Spleen (tissue), 11 donors: ENCODE results near the gene VTI1A. TPM values are rescaled to one million over a fixed set of nuclear protein-coding genes. Genes with fewer than 3 reads are reported as not detected.

ENCODE experiments used
- DNase-seq: peaks from one replicate; pipeline ENCODE4 v3.0.0-alpha.2; 2020
- H3K27ac ChIP-seq, 8 donors: fragments of 200-600 bp; sonication (generic) in 7 of 8; 1 replicate in 4 of 8; 2 replicates in 4 of 8; pipeline versions ENCODE4 v1.5.0 to v1.8.0; 2016 to 2021; ENCODE audit warnings: inconsistent platforms in 4 of 8, mild to moderate bottlenecking in 4 of 8, moderate library complexity in 1 of 8
- H3K27me3 ChIP-seq, 7 donors: fragments of 200-600 bp; sonication (generic) in 6 of 7; replicated peaks in 1 of 7; 1 replicate in 4 of 7; 2 replicates in 3 of 7; pipeline versions ENCODE4 v1.5.0 to v1.8.0; 2016 to 2021; ENCODE audit warnings: inconsistent platforms in 3 of 7, mild to moderate bottlenecking in 1 of 7
- H3K36me3 ChIP-seq, 6 donors: fragments of 200-600 bp; sonication (generic) in 5 of 6; 1 replicate in 4 of 6; 2 replicates in 2 of 6; pipeline versions ENCODE4 v1.5.0 to v1.8.0; 2016 to 2021; ENCODE audit warnings: inconsistent platforms in 2 of 6
- H3K4me1 ChIP-seq, 6 donors: fragments of 200-600 bp; sonication (generic) in 5 of 6; 1 replicate in 3 of 6; 2 replicates in 3 of 6; pipeline versions ENCODE4 v1.5.0 to v1.8.0; 2016 to 2021; ENCODE audit warnings: inconsistent platforms in 3 of 6
- H3K4me3 ChIP-seq, 8 donors: fragments of 200-600 bp; sonication (generic) in 7 of 8; 1 replicate in 4 of 8; 2 replicates in 4 of 8; pipeline versions ENCODE4 v1.5.0 to v1.8.0; 2016 to 2021; ENCODE audit warnings: inconsistent platforms in 4 of 8, mild to moderate bottlenecking in 4 of 8, moderate library complexity in 2 of 8
- H3K9me3 ChIP-seq, 8 donors: fragments of 200-600 bp; sonication (generic) in 7 of 8; 1 replicate in 4 of 8; 2 replicates in 4 of 8; pipeline versions ENCODE4 v1.5.0 to v1.8.0; 2016 to 2021; ENCODE audit warnings: inconsistent platforms in 4 of 8
- POLR2A ChIP-seq, 3 donors: fragments of 450-650 bp; IDR thresholded peaks; one replicate each; pipeline ENCODE4 v1.5.1; 2017; ENCODE audit warnings: antibody characterized with exemption in 3 of 3, mild to moderate bottlenecking in 1 of 3
- POLR2AphosphoS5 ChIP-seq, 3 donors: sonication (generic); formaldehyde crosslinking; IDR thresholded peaks; one replicate each; pipeline ENCODE4 v1.5.1; 2017; ENCODE audit warnings: antibody characterized with exemption in 3 of 3
- WGBS, 5 donors: extraction: QIAGEN DNeasy Blood & Tissue Kit in 3 of 5; methylation state at CpG; one replicate each; pipeline versions ENCODE4 v1.1.5 to v1.1.7; 2013 to 2018; 5-methylcytosine and 5-hydroxymethylcytosine counted together
- intact Hi-C: fragments of 100-400 bp; cut with DNase I; formaldehyde crosslinking; loops from one replicate; pipeline ENCODE4 v1.15.0; 2023; ENCODE audit warnings: low total_unique reads
- polyA plus RNA-seq, 3 donors: library from polyadenylated mRNA; stranded (reverse); fragments of 200-250 nt; gene quantifications; one replicate each; pipeline ENCODE4 v1.2.1, GENCODE V29; 2013
- total RNA-seq, 7 donors: library from RNA; depleted of rRNA in 3 of 7; stranded (reverse); fragments of >200 nt in 3 of 7; fragmentation: NEBNext Ultra II Directional in 4 of 7; extraction: Animal tissue kit (Norgen Biotek cat#: 25700) in 4 of 7; gene quantifications; one replicate each; pipeline versions ENCODE4 v1.1.0 to v1.2.1, GENCODE V29; 2016 to 2021
- TF ChIP-seq, protein P1 (sequence below), 11 experiments: fragments of 200-600 bp in 7 of 11; fragments of 450-650 bp in 4 of 11; sonication (generic) in 4 of 11; IDR thresholded peaks in 8 of 11; conservative IDR thresholded peaks in 3 of 11; 1 replicate in 7 of 11; 2 replicates in 4 of 11; pipeline versions ENCODE4 v1.4.0 to v1.8.0; 2016 to 2021; ENCODE audit warnings: antibody characterized with exemption in 11 of 11, inconsistent platforms in 4 of 11, mild to moderate bottlenecking in 1 of 11
- donor health status: healthy with polysubstance abuse.
- donor health status: DM: no; HTN: no; CAD: no; lungs with moderate emphysema.
- donor health status: DM: no; HTN: no; CAD: no.
- donor health status: Bipolar disorder and iron deficiency.
- donor health status: healthy.
- donor health status: DM: no; HTN: no; CAD: no.
- donor health status: DM: yes; HTN: yes; CAD: no.

Gene VTI1A
- total and polyA plus RNA-seq, 10 donors = 7.8 to 129 (median 56.2) TPM

- Histone ChIP-seq H3K36me3 (no peaks in the 10 kb centered on the region), H3K4me1 (peaks cover 0 to 14% (median 0%) of the 10 kb centered on the region in 6 donors), H3K9me3 (peaks cover 0 to 35% (median 16%) of the 10 kb centered on the region in 8 donors), H3K4me3 (no peak overlapping the region), H3K27ac (no peak overlapping the region), H3K27me3 (no peaks in the 10 kb centered on the region)
- TF ChIP-seq, protein P1, sequence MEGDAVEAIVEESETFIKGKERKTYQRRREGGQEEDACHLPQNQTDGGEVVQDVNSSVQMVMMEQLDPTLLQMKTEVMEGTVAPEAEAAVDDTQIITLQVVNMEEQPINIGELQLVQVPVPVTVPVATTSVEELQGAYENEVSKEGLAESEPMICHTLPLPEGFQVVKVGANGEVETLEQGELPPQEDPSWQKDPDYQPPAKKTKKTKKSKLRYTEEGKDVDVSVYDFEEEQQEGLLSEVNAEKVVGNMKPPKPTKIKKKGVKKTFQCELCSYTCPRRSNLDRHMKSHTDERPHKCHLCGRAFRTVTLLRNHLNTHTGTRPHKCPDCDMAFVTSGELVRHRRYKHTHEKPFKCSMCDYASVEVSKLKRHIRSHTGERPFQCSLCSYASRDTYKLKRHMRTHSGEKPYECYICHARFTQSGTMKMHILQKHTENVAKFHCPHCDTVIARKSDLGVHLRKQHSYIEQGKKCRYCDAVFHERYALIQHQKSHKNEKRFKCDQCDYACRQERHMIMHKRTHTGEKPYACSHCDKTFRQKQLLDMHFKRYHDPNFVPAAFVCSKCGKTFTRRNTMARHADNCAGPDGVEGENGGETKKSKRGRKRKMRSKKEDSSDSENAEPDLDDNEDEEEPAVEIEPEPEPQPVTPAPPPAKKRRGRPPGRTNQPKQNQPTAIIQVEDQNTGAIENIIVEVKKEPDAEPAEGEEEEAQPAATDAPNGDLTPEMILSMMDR (IDR thresholded peaks at IDR 0.05 in 8 of 11, conservative IDR thresholded peaks at IDR 0.05 in 3 of 11) = no peak
- TF ChIP-seq POLR2A (IDR thresholded peaks at IDR 0.05) = no peak
- TF ChIP-seq POLR2AphosphoS5 (IDR thresholded peaks at IDR 0.05) = no peak
- intact Hi-C loops = no loop called here
- DNase-seq = no peak
- WGBS, 5 donors = 92 to 99% (median 97%) methylated on average over 6 to 7 of the region's 7 CpGs
Observed at GRCh38 chr10:112841549-112841948, 394.5 kb downstream of the VTI1A start.

DNA sequence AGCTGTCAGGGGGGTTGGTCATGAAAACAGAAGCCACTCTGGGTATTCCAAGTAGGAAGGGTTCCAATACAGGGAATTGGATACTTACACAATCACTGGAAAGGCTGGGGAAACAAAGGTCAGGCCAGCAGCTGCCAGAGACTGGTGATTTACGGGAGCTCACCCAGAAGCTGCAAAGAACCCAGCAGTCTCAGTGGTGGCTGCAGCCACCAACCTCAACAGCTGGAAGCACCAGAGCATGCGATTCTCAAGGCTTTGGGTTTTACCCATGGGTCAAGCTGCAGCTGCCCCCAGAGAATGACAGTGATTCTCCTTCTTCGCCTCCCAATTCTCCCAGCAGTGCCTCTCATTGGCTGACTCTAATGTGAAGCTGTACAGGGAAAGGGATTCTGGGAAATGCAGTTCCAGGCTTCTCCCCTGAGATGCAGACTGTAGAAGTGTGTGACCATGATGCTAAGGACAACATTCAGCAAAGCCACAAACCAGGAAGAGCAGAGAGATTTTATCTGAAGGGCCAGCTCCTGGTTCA, 395.9 kb downstream of the VTI1A start:
- 45 to 73% (median 67%) methylated on average over 3 of the region's 3 CpGs for WGBS, 5 donors
- H3K27ac ChIP-seq = peak overlapping the region in 1 of 8 donors; percentile 78
- H3K4me1 ChIP-seq = peaks cover 0 to 9% (median 0%) of the 10 kb centered on the region in 6 donors
- no peaks in the 10 kb centered on the region for H3K27me3 ChIP-seq
- no peak overlapping the region for H3K4me3 ChIP-seq
- intact Hi-C loops = no loop called here
- DNase-seq = no peak
- H3K9me3 ChIP-seq = peaks cover 0 to 48% (median 29%) of the 10 kb centered on the region in 8 donors
- H3K36me3 ChIP-seq = peaks cover 0 to 6% (median 0%) of the 10 kb centered on the region in 6 donors
- TF ChIP-seq POLR2AphosphoS5 (IDR thresholded peaks at IDR 0.05) (no peak), POLR2A (IDR thresholded peaks at IDR 0.05) (no peak)
- TF ChIP-seq, protein P1 (IDR thresholded peaks at IDR 0.05 in 8 of 11, conservative IDR thresholded peaks at IDR 0.05 in 3 of 11) = no peak

- intact Hi-C loops = no loop called here
- no peak for DNase-seq
- no peak overlapping the region for H3K4me3 ChIP-seq
- TF ChIP-seq, protein P1 (IDR thresholded peaks at IDR 0.05 in 8 of 11, conservative IDR thresholded peaks at IDR 0.05 in 3 of 11) = no peak
- TF ChIP-seq POLR2AphosphoS5 (IDR thresholded peaks at IDR 0.05) (no peak), POLR2A (IDR thresholded peaks at IDR 0.05) (no peak)
- WGBS, 5 donors = 35 to 52% (median 36%) methylated on average over 3 of the region's 3 CpGs
- H3K27me3 ChIP-seq = no peaks in the 10 kb centered on the region
- peaks cover 0 to 56% (median 32%) of the 10 kb centered on the region in 8 donors for H3K9me3 ChIP-seq
- H3K4me1 ChIP-seq = peaks cover 0 to 9% (median 0%) of the 10 kb centered on the region in 6 donors
- peaks cover 0 to 6% (median 0%) of the 10 kb centered on the region in 6 donors for H3K36me3 ChIP-seq
- H3K27ac ChIP-seq = peak overlapping the region in 4 of 8 donors; percentile 54 to 78 (median 58)
Observed at GRCh38 chr10:112843623-112844022, 396.6 kb downstream of the VTI1A start.

GRCh38 chr10:112844681-112845544, 397.9 kb downstream of the VTI1A start:
- 91 to 94% (median 93%) methylated on average over 27 of the region's 27 CpGs for WGBS, 5 donors

More at GRCh38 chr10:112844681-112845544, 397.9 kb downstream of the VTI1A start:
- intact Hi-C loops = no loop called here
- peaks cover 0 to 48% (median 30%) of the 10 kb centered on the region in 8 donors for H3K9me3 ChIP-seq
- no peak for TF ChIP-seq POLR2A (IDR thresholded peaks at IDR 0.05)
- TF ChIP-seq POLR2AphosphoS5 (IDR thresholded peaks at IDR 0.05) = peak in 1 of 3 donors; percentile 22
- H3K4me1 ChIP-seq = peaks cover 0 to 9% (median 0%) of the 10 kb centered on the region in 6 donors
- no peak overlapping the region for H3K4me3 ChIP-seq
- H3K36me3 ChIP-seq = peaks cover 0 to 6% (median 0%) of the 10 kb centered on the region in 6 donors
- peak overlapping the region in 4 of 8 donors; percentile 54 to 78 (median 58) for H3K27ac ChIP-seq
- DNase-seq = no peak
- H3K27me3 ChIP-seq = no peaks in the 10 kb centered on the region
